ENCODE results near the gene MDN1. TPM values are rescaled to one million over a fixed set of nuclear protein-coding genes. Genes with fewer than 3 reads are reported as not detected.

Gene MDN1
- total and polyA plus RNA-seq, 2 of the 8 experiments (the other 6 are each of a cell fraction or from before 2014, with no cell fraction given), result 53.5 to 179 TPM

DNA sequence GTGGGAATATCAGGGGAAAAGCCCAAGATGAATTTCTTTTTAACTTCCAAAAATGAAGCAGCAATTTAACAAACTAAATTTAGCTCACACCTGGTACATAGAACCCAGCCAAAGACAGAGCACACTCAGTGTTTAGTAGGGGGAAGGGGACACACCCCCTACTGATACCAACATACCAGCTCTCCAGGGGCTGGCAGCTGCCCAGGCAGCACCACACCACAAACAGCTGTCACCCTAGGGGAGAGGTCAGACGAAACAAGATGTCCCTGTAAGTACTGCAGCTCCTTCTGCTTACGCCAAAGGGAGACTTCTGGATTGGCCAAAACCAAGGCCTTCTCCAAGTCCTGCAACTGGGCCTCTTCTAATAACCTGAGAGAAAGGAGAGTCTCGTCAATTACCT lies 26.0 kb downstream of the MDN1 start:
- Histone ChIP-seq H3K4me2 (ENCODE audit: insufficient read depth in 1 of 2, low read depth in 2 of 2, low read length in 2 of 2) (no peak overlapping the region), H4K91ac (replicated peaks; ENCODE audit: insufficient read length, low read length) (no peak overlapping the region), H2AK5ac (ENCODE audit: low read depth, low read length) (no peak overlapping the region), H3K4me3 (ENCODE audit: extremely low read depth in 1 of 4, insufficient read depth in 2 of 4, low read depth in 3 of 4, low read length in 4 of 4) (no peak overlapping the region), H3K79me1 (ENCODE audit: low read depth, low read length) (peaks cover 3% of the 10 kb centered on the region; the same call in 1 of the 2 replicates), H3K56ac (replicated peaks; ENCODE audit: insufficient read length, low read depth, low read length) (no peak overlapping the region), H2BK5ac (ENCODE audit: low read depth, low read length) (no peak overlapping the region; the same call in 1 of the 2 replicates), H3K27me3 (replicated peaks in 1 of 4; ENCODE audit: control insufficient read depth in 3 of 4, extremely low read depth in 1 of 4, insufficient read depth in 3 of 4, low read length in 3 of 4) (peaks cover 0 to 2% (median 0%) of the 10 kb centered on the region in 4 experiments; a peak in 1 of 7 replicates), H2BK12ac (ENCODE audit: low read depth, low read length) (no peak overlapping the region), H3K27ac (ENCODE audit: low read depth, low read length) (no peak overlapping the region), H4K8ac (ENCODE audit: extremely low read depth, insufficient read depth, low read length) (no peak overlapping the region), H3K4me1 (replicated peaks in 1 of 4; ENCODE audit: control insufficient read depth in 3 of 4, insufficient read depth in 4 of 4, low read length in 3 of 4) (peaks cover 0 to 3% (median 0%) of the 10 kb centered on the region in 4 experiments; a peak in 2 of 7 replicates), H3K36me3 (ENCODE audit: control insufficient read depth in 2 of 4, insufficient read depth in 4 of 4, low read length in 3 of 4) (peaks cover 13 to 63% (median 43%) of the 10 kb centered on the region in 4 experiments), H3K23me2 (ENCODE audit: low read depth, low read length) (no peaks in the 10 kb centered on the region), H3K9me3 (ENCODE audit: insufficient read depth in 2 of 2, low read depth in 1 of 2, low read length in 1 of 2) (no peaks in the 10 kb centered on the region), H3K4ac (replicated peaks; ENCODE audit: insufficient read length, low read depth, low read length) (no peak overlapping the region), H2AFZ (ENCODE audit: low read length) (no peak overlapping the region), H3K18ac (ENCODE audit: extremely low read depth, low read length) (no peak overlapping the region), H4K20me1 (replicated peaks in 1 of 2; ENCODE audit: control insufficient read depth in 1 of 2, insufficient read depth in 2 of 2, low read length in 2 of 2) (peaks cover 0 to 8% of the 10 kb centered on the region in 2 experiments), H2BK15ac (ENCODE audit: low read length) (no peak overlapping the region), H3K79me2 (ENCODE audit: control insufficient read depth in 1 of 2, insufficient read depth in 2 of 2, low read length in 2 of 2) (peaks cover 3 to 56% of the 10 kb centered on the region in 2 experiments; a peak in 2 of 4 replicates), H3K23ac (ENCODE audit: insufficient read length) (no peak overlapping the region), H3K9ac (replicated peaks in 1 of 4; ENCODE audit: extremely low read depth in 1 of 4, low read depth in 3 of 4, low read length in 3 of 4) (no peak overlapping the region), H4K5ac (ENCODE audit: insufficient read length, low read depth, low read length) (no peak overlapping the region), H3K14ac (ENCODE audit: insufficient read length) (no peak overlapping the region), H2BK20ac (ENCODE audit: low read length) (no peak overlapping the region), H2BK120ac (replicated peaks; ENCODE audit: low read depth, low read length) (no peak overlapping the region)
- ChIA-PET POLR2A (ENCODE audit: partially characterized antibody) (interaction anchor here (0.6 to 4.2 kb wide), 5 partner anchors 12 to 36 kb away, joined by 3 to 14 read pairs (median 3); partner anchors contain the start of genes CASP8AP2 and MDN1), CTCF (ENCODE audit: partially characterized antibody) (interaction anchor here (0.7 to 2.4 kb wide), 16 partner anchors 10 to 162 kb away, joined by 3 to 27 read pairs (median 5); partner anchors contain the start of genes CASP8AP2 and MDN1)
- 86% methylated on average over 3 of the region's 3 CpGs; no CpG with 5 or more reads in 1 of the 2 experiments for WGBS, 2 experiments (ENCODE audit: extremely low coverage in 1 of 2, insufficient coverage in 1 of 2, insufficient read length in 1 of 2, insufficient replicate concordance in 2 of 2, low coverage in 1 of 2, low lambda C conversion rate in 2 of 2, missing lambda C conversion rate in 1 of 2)
- DNase-seq (ENCODE audit: low read depth in 1 of 2, low spot score in 2 of 2) (no peak), FAIRE-seq (no peak)
